ENCODE results near the gene PKMYT1. TPM values are rescaled to one million over a fixed set of nuclear protein-coding genes. Genes with fewer than 3 reads are reported as not detected.

The PKMYT1 gene
- total and polyA plus RNA-seq, 9 of the 15 experiments (the other 6 are each of a cell fraction or from before 2014, with no cell fraction given): 8.7 to 201 (median 37.8) TPM

GRCh38 chr16:2981177-2981898 lies 1.1 kb upstream of the PKMYT1 start (continued):
- TF ChIP-seq NR0B1 (IDR thresholded peaks at IDR 0.05; ENCODE audit: partially characterized antibody) (no peak), ZKSCAN8 (CRISPR knock-in tag; IDR thresholded peaks at IDR 0.05) (no peak), NONO (IDR thresholded peaks at IDR 0.05; ENCODE audit: low read depth in 2 of 2, low read length in 1 of 2) (no peak), ZBTB17 (CRISPR knock-in tag; IDR thresholded peaks at IDR 0.05) (no peak), NCOA6 (IDR thresholded peaks at IDR 0.05) (no peak), OTX1 (CRISPR knock-in tag; IDR thresholded peaks at IDR 0.05) (no peak), KLF13 (tag; IDR thresholded peaks at IDR 0.05; ENCODE audit: borderline replicate concordance, low read depth) (peak; percentile 70; the same call in 1 of the 2 replicates), ELF1 (tag; IDR thresholded peaks at IDR 0.05) (peak; percentile 71), ZNF77 (CRISPR knock-in tag; IDR thresholded peaks at IDR 0.05) (no peak), MTA3 (IDR thresholded peaks at IDR 0.05; ENCODE audit: borderline replicate concordance) (no peak), GATAD2A (IDR thresholded peaks at IDR 0.05) (no peak), ARID2 (IDR thresholded peaks at IDR 0.05) (no peak), NFXL1 (CRISPR knock-in tag; IDR thresholded peaks at IDR 0.05) (no peak), ZNF766 (CRISPR knock-in tag; conservative IDR thresholded peaks at IDR 0.05) (peak; percentile 55; the same call in 1 of the 2 replicates), ADNP (tag; IDR thresholded peaks at IDR 0.05) (peak; percentile 87), BRCA1 (IDR thresholded peaks at IDR 0.05) (no peak), BRCA1 (CRISPR knock-in tag; IDR thresholded peaks at IDR 0.05) (no peak)
- TF ChIP-seq, protein P1, sequence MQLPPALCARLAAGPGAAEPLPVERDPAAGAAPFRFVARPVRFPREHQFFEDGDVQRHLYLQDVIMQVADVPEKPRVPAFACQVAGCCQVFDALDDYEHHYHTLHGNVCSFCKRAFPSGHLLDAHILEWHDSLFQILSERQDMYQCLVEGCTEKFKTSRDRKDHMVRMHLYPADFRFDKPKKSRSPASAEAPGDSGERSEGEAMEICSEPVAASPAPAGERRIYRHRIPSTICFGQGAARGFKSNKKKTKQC (CRISPR knock-in tag; IDR thresholded peaks at IDR 0.05): no peak
- TF ChIP-seq, protein P2, sequence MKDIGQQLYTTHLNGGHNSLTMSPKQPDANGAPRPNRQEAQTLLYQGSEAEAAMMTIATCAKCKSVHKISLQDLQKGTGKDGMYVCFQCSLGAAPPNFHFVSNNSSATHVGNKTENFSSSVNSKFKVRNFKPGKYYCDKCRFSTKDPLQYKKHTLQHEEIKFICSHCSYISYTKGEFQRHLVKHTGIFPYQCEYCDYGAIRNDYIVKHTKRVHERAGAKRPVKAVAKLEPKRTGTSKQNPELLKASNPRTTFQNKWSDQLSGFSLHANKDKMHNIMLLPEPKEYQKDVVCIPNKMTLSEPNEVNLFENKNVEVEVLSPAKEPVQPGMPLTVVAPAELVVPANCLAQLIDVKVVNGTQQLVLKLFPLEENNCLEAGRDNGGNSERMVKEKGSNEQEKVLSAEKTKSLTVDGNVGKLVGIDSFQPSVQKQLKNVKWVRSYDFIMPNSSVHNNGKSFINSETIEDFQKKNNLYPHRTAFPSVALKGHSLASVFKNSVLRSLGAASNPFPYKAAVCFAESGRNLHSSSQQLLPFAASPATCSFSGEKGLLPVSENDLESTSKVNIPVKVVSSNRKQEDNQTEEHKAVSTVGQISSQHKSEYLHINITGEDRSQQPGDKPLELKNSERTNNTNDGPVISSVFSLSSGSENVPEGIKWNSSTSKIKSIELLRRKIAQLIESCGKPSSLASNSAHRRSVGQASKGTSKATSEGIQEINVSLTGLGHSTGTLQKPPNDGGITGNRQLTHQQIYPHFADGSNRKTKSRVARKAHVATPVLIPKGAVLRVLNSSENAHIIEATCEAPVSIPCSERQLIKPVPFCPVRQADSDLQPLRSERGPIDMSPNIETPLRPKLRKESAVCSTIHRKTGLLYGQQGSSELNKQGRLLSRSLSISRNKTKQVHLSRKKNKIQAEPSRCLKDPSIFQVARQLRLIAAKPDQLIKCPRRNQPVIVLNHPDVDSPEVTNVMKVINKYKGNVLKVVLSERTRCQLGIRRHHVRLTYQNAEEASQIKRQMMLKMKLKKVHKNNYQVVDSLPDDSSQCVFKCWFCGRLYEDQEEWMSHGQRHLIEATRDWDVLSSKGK (CRISPR knock-in tag; IDR thresholded peaks at IDR 0.05): no peak
- TF ChIP-seq, protein P3, sequence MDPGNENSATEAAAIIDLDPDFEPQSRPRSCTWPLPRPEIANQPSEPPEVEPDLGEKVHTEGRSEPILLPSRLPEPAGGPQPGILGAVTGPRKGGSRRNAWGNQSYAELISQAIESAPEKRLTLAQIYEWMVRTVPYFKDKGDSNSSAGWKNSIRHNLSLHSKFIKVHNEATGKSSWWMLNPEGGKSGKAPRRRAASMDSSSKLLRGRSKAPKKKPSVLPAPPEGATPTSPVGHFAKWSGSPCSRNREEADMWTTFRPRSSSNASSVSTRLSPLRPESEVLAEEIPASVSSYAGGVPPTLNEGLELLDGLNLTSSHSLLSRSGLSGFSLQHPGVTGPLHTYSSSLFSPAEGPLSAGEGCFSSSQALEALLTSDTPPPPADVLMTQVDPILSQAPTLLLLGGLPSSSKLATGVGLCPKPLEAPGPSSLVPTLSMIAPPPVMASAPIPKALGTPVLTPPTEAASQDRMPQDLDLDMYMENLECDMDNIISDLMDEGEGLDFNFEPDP (CRISPR knock-in tag; IDR thresholded peaks at IDR 0.05): no peak
